Measurements from ENCODE around the gene CCDC43.

Gene CCDC43

GRCh38 chr17:44630703-44631102 lies 58.9 kb downstream of the CCDC43 start:
- TF ChIP-seq CTCF (IDR thresholded peaks at IDR 0.05; ENCODE audit: poor library complexity, severe bottlenecking), result no peak
- Histone ChIP-seq H3K4me3 (ENCODE audit: severe bottlenecking) (no peak overlapping the region), H3K27me3 (ENCODE audit: insufficient read depth, poor library complexity, severe bottlenecking) (no peaks in the 10 kb centered on the region), H3K9me3 (ENCODE audit: severe bottlenecking) (no peaks in the 10 kb centered on the region), H3K4me1 (ENCODE audit: insufficient read depth, poor library complexity, severe bottlenecking) (no peaks in the 10 kb centered on the region), H3K36me3 (ENCODE audit: low read depth) (no peaks in the 10 kb centered on the region), H3K27ac (ENCODE audit: poor library complexity, severe bottlenecking) (no peak overlapping the region)
- no peak for ATAC-seq (ENCODE audit: low read depth)
- no peak for DNase-seq (ENCODE audit: low spot score)

GRCh38 chr17:44629314-44629713 lies 60.3 kb downstream of the CCDC43 start:
- H3K4me1 ChIP-seq (ENCODE audit: insufficient read depth, poor library complexity, severe bottlenecking), result no peaks in the 10 kb centered on the region
- H3K27ac ChIP-seq (ENCODE audit: poor library complexity, severe bottlenecking), result no peak overlapping the region
- no peak for TF ChIP-seq CTCF (IDR thresholded peaks at IDR 0.05; ENCODE audit: poor library complexity, severe bottlenecking)
- no peaks in the 10 kb centered on the region for H3K27me3 ChIP-seq (ENCODE audit: insufficient read depth, poor library complexity, severe bottlenecking)
- H3K36me3 ChIP-seq (ENCODE audit: low read depth), result no peaks in the 10 kb centered on the region
- ATAC-seq (ENCODE audit: low read depth), result no peak
- DNase-seq (ENCODE audit: low spot score), result no peak
- no peaks in the 10 kb centered on the region for H3K9me3 ChIP-seq (ENCODE audit: severe bottlenecking)
- no peak overlapping the region for H3K4me3 ChIP-seq (ENCODE audit: severe bottlenecking)

GRCh38 chr17:44628243-44629188 lies 61.1 kb downstream of the CCDC43 start:
- Histone ChIP-seq H3K4me3 (ENCODE audit: severe bottlenecking) (no peak overlapping the region), H3K9me3 (ENCODE audit: severe bottlenecking) (no peaks in the 10 kb centered on the region), H3K36me3 (ENCODE audit: low read depth) (no peaks in the 10 kb centered on the region), H3K27ac (ENCODE audit: poor library complexity, severe bottlenecking) (no peak overlapping the region), H3K27me3 (ENCODE audit: insufficient read depth, poor library complexity, severe bottlenecking) (no peaks in the 10 kb centered on the region), H3K4me1 (ENCODE audit: insufficient read depth, poor library complexity, severe bottlenecking) (no peaks in the 10 kb centered on the region)
- TF ChIP-seq CTCF (IDR thresholded peaks at IDR 0.05; ENCODE audit: poor library complexity, severe bottlenecking), result no peak
- DNase-seq (ENCODE audit: low spot score) (no peak), ATAC-seq (ENCODE audit: low read depth) (no peak)

- Histone ChIP-seq H3K27me3 (ENCODE audit: insufficient read depth, poor library complexity, severe bottlenecking) (no peaks in the 10 kb centered on the region), H3K36me3 (ENCODE audit: low read depth) (no peaks in the 10 kb centered on the region), H3K4me3 (ENCODE audit: severe bottlenecking) (no peak overlapping the region), H3K27ac (ENCODE audit: poor library complexity, severe bottlenecking) (no peak overlapping the region), H3K9me3 (ENCODE audit: severe bottlenecking) (no peaks in the 10 kb centered on the region), H3K4me1 (ENCODE audit: insufficient read depth, poor library complexity, severe bottlenecking) (no peaks in the 10 kb centered on the region)
- ATAC-seq (ENCODE audit: low read depth) (no peak), DNase-seq (ENCODE audit: low spot score) (no peak)
- TF ChIP-seq CTCF (IDR thresholded peaks at IDR 0.05; ENCODE audit: poor library complexity, severe bottlenecking), result no peak
Observed at GRCh38 chr17:44627513-44628242, 61.9 kb downstream of the CCDC43 start.
